Smooth muscle cell (in vitro differentiated cells): Measurements from ENCODE around the gene ENG. TPM values are rescaled to one million over a fixed set of nuclear protein-coding genes. Genes with fewer than 3 reads are reported as not detected.

Source experiments
- DNase-seq: peaks from one replicate; lab custom pipeline; 2025; ENCODE audit not compliant: unreplicated experiment; lab: John Stamatoyannopoulos, UW
- H2AFZ ChIP-seq: fragments of 200-600 bp; sonication (generic); 2 replicates; pipeline ENCODE4 v1.6.0; 2016; ENCODE audit warnings: antibody characterized with exemption, low read depth, mild to moderate bottlenecking
- H3F3A ChIP-seq: fragments of 200-600 bp; sonication (generic); 2 replicates; pipeline ENCODE4 v1.6.0; 2017; ENCODE audit warnings: antibody characterized with exemption, low read depth
- H3K27ac ChIP-seq: fragments of 200-600 bp; sonication (generic); 2 replicates; pipeline ENCODE4 v1.5.1; 2016; ENCODE audit warnings: low read depth, mild to moderate bottlenecking
- H3K27me3 ChIP-seq: fragments of 200-600 bp; sonication (generic); 2 replicates; pipeline ENCODE4 v1.6.1; 2016; ENCODE audit warnings: low read depth, mild to moderate bottlenecking
- H3K36me3 ChIP-seq: fragments of 200-600 bp; sonication (generic); 2 replicates; pipeline ENCODE4 v1.5.1; 2016; ENCODE audit warnings: low read depth
- H3K4me1 ChIP-seq: fragments of 200-600 bp; sonication (generic); 2 replicates; pipeline ENCODE4 v1.5.1; 2016; ENCODE audit warnings: low read depth
- H3K4me2 ChIP-seq: fragments of 200-600 bp; sonication (generic); 2 replicates; pipeline ENCODE4 v1.6.0; 2016; ENCODE audit warnings: mild to moderate bottlenecking
- H3K4me3 ChIP-seq: fragments of 200-600 bp; sonication (generic); 2 replicates; pipeline ENCODE4 v1.5.1; 2016; ENCODE audit warnings: mild to moderate bottlenecking
- H3K79me2 ChIP-seq: fragments of 200-600 bp; sonication (generic); 2 replicates; pipeline ENCODE4 v1.6.0; 2016; ENCODE audit warnings: low read depth, mild to moderate bottlenecking
- H3K9ac ChIP-seq: fragments of 200-600 bp; sonication (generic); 2 replicates; pipeline ENCODE4 v1.6.0; 2016; ENCODE audit warnings: low read depth
- H3K9me3 ChIP-seq: fragments of 200-600 bp; sonication (generic); replicated peaks from 2 replicates; pipeline ENCODE4 v1.5.1; 2016; ENCODE audit warnings: low read depth
- H4K20me1 ChIP-seq: fragments of 200-600 bp; sonication (generic); 2 replicates; pipeline ENCODE4 v1.6.0; 2016; ENCODE audit warnings: low read depth
- CTCF ChIP-seq: fragments of 200-600 bp; sonication (generic); IDR thresholded peaks from 2 replicates; pipeline ENCODE4 v1.5.1; 2017; ENCODE audit warnings: borderline replicate concordance, mild to moderate bottlenecking, antibody characterized with exemption; ENCODE audit not compliant: insufficient read depth, poor library complexity, severe bottlenecking
- WGBS: methylation state at CpG from one replicate; pipeline ENCODE4 v1.1.7; 2016; ENCODE audit warnings: low lambda C conversion rate; 5-methylcytosine and 5-hydroxymethylcytosine counted together
- polyA plus RNA-seq: library from polyadenylated mRNA; unstranded; fragments of >200 nt; fragmentation: Nextera tagmentation; extraction: Ambion mirVana; gene quantifications from 2 replicates; pipeline ENCODE4 v1.2.1, GENCODE V29; 2016
- total RNA-seq: library from RNA; depleted of rRNA; stranded (reverse); fragments of >200 nt; gene quantifications from 2 replicates; pipeline ENCODE4 v1.2.3, GENCODE V29; 2014

Gene ENG
- total and polyA plus RNA-seq, 2 experiments from 2014 or later = 12.6 to 54.1 TPM

- no peaks in the 10 kb centered on the region for H3F3A ChIP-seq
- H2AFZ ChIP-seq = no peak overlapping the region
- no peak for DNase-seq
- no peak overlapping the region for H3K4me3 ChIP-seq
- no peak for TF ChIP-seq CTCF
- no peak overlapping the region for H3K4me2 ChIP-seq
- no peaks in the 10 kb centered on the region for H3K27me3 ChIP-seq
- no peak overlapping the region for H3K27ac ChIP-seq
- H4K20me1 ChIP-seq = no peaks in the 10 kb centered on the region
- H3K9me3 ChIP-seq = no peaks in the 10 kb centered on the region
- H3K4me1 ChIP-seq = no peaks in the 10 kb centered on the region
- no peaks in the 10 kb centered on the region for H3K36me3 ChIP-seq
- peaks cover 12% of the 10 kb centered on the region for H3K79me2 ChIP-seq
- WGBS = 98% methylated on average over 5 of the region's 5 CpGs
- no peak overlapping the region for H3K9ac ChIP-seq
Observed at GRCh38 chr9:127855522-127855921, 1.1 kb upstream of the ENG start.

GRCh38 chr9:127854960-127855359 lies 502 bp upstream of the ENG start:
- peak overlapping the region; percentile 87 for H3K4me2 ChIP-seq
- no peak for DNase-seq
- no peaks in the 10 kb centered on the region for H3K36me3 ChIP-seq
- no peak for TF ChIP-seq CTCF
- H3K27me3 ChIP-seq = no peaks in the 10 kb centered on the region
- H3K4me1 ChIP-seq = no peaks in the 10 kb centered on the region
- H4K20me1 ChIP-seq = no peaks in the 10 kb centered on the region
- H3K9ac ChIP-seq = no peak overlapping the region
- H3K4me3 ChIP-seq = no peak overlapping the region
- 87% methylated on average over 11 of the region's 11 CpGs for WGBS
- peaks cover 12% of the 10 kb centered on the region for H3K79me2 ChIP-seq
- no peaks in the 10 kb centered on the region for H3F3A ChIP-seq
- no peak overlapping the region for H3K27ac ChIP-seq
- H2AFZ ChIP-seq = no peak overlapping the region
- no peaks in the 10 kb centered on the region for H3K9me3 ChIP-seq

- 57% methylated on average over 13 of the region's 13 CpGs for WGBS
- Histone ChIP-seq H3K79me2 (peaks cover 12% of the 10 kb centered on the region), H3K9me3 (no peaks in the 10 kb centered on the region), H3K4me3 (peak overlapping the region; percentile 44), H3K27me3 (no peaks in the 10 kb centered on the region), H3K4me1 (no peaks in the 10 kb centered on the region), H3F3A (no peaks in the 10 kb centered on the region), H3K4me2 (peak overlapping the region; percentile 87), H4K20me1 (no peaks in the 10 kb centered on the region), H3K36me3 (no peaks in the 10 kb centered on the region), H2AFZ (peak overlapping the region; percentile 63), H3K27ac (no peak overlapping the region), H3K9ac (no peak overlapping the region)
- no peak for DNase-seq
- no peak for TF ChIP-seq CTCF
Observed at GRCh38 chr9:127853312-127854183, 910 bp downstream of the ENG start.

GRCh38 chr9:127852829-127853228 lies 1.6 kb downstream of the ENG start:
- no peak for TF ChIP-seq CTCF
- H3K4me2 ChIP-seq = peak overlapping the region; percentile 87
- no peak overlapping the region for H3K9ac ChIP-seq
- H2AFZ ChIP-seq = no peak overlapping the region
- 86% methylated on average over 9 of the region's 9 CpGs for WGBS
- H3K4me1 ChIP-seq = no peaks in the 10 kb centered on the region
- no peaks in the 10 kb centered on the region for H3F3A ChIP-seq
- no peaks in the 10 kb centered on the region for H4K20me1 ChIP-seq
- no peak for DNase-seq
- no peak overlapping the region for H3K4me3 ChIP-seq
- no peaks in the 10 kb centered on the region for H3K9me3 ChIP-seq
- H3K36me3 ChIP-seq = no peaks in the 10 kb centered on the region
- H3K27me3 ChIP-seq = no peaks in the 10 kb centered on the region
- no peak overlapping the region for H3K27ac ChIP-seq
- H3K79me2 ChIP-seq = peaks cover 12% of the 10 kb centered on the region
